Fibroblast of skin of right biceps (primary cell): ENCODE results near the gene CHST8.

Source experiments
- DNase-seq: peaks from one replicate; pipeline ENCODE4 v3.0.0-alpha.2; 2013

The CHST8 gene

DNA sequence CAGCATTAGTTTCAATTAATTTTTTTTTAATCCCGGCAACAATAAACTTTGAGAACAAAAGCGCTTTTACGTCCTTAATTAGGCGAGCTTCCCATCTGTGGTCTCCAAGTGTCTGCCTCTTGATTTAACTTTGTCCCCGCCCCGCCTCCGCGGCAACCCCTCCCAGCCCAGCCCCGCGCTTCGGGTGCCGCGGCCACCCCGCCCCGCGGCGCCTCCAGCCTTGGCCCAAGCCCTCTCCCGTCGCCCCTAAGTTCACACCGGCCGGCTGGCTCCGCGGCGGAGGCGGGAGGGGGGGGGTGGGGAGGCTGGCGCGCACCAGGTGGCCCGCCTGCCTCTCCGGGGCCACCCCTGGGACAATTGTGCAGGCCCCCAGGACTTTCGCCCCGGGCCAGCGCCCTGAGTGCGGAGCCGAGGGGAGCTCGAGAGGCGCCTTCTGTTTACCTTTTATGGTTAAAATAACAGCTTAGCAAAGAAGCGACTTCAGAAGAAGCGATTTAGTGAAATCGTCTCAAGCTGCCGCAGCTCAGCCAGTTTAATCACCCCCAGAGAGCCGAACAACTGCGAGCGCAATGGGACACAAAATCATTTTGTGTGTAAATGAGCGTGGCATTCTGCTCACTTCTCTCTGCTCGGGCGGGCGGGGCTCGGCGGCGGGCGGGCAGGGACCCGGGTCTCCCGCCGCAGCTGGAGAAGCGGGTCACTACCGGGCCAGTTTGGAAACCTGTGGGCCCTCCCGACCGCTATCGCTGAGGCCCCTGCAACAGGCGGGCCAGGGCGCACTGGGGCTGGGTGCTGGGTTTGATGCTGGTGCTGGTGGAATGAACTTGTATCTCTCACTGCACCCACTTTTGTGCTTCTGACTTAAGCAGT lies 176.3 kb downstream of the CHST8 start:
- peak; percentile 70 for DNase-seq

DNA sequence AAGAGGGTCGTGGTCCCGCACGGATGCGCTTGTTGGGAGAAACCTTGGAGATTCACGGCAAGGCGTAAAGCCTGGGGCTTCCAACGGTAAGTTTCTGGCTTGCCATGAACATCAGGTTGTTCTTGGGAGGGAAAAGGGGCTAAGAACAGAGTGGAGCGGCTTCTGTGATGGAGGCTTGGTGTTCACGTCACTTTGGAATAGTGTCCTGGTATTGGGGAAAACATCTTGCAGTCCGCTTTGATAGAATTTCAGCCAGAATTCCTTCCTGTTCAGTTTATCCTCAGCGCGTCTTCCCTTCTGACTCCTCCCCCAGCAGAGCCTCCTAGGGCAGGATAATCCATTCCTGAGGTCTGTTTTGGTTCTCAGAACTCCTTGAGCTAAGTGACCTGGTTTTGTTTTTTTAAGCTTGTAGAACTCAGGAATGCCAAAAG lies 176.9 kb downstream of the CHST8 start:
- peak; percentile 64 for DNase-seq

DNA sequence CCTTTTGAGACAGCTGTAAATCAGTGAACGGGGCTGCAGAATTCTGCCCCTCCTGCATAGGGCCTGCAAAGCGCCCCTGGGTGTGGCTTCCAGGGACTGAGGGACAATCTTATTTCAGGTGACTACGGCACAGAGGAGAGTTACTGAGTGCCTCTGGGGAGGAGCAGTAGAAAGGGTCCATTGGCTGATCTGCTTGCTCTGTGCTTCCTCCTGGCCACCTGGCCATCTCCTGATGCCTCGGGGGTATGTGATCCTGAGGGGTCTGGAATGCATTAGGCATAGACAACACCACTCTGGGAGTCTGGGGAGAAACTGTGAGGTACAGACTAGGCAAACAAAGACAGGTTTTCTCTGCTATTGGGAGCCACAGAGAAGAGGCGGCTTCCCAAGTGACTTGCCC lies 177.7 kb downstream of the CHST8 start:
- DNase-seq = no peak

DNA sequence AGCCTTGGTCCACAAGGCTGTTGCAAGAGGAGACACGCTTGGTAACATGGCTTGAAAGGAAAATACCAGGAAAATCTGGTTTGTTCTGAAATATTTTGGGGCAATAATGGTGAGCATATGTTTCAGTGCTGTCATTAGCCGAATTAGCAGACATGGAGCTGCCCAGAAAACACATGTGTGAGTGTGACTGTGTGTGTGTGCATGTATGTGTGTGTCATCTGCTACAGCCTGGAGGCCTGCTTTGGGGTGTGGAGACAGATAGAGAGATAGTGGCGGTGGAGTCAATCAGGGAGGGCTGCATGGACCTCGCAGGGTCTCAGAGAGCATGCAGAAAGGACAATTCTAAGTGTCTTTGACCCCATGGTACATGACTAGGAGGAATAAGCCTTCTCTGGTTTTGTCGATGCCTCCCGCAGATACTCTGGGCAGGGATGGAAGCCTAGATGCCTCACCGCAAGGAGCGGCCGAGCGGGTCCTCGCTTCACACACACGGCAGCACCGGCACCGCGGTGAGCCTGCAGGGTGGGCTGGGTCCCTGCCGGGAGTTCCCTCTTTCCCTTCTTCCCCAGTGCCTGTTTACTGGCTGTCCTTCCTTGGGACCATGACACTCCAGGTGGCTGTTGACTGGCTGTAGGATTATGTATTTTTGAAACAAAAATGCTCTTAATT lies 178.4 kb downstream of the CHST8 start:
- DNase-seq = no peak

DNA sequence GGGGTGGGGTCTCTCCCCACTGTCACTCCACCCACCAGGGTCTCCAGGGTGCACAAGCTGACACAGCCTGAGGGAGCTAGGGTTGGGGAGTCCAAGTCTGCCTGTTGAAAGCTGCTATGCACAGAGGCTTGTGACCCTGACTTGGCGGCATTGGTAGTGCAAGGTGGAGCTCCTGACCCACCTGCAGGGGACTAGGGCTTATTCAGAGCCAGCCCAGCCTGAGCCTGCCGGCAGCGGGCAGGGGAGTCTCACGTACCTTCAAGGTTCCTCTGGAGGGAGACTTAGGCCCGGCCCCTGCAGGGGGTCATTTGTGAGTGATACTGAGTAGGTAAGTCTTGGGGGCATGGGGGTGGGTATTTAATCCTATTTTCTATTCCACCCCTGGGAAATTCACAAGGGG lies 179.7 kb downstream of the CHST8 start:
- no peak for DNase-seq

DNA sequence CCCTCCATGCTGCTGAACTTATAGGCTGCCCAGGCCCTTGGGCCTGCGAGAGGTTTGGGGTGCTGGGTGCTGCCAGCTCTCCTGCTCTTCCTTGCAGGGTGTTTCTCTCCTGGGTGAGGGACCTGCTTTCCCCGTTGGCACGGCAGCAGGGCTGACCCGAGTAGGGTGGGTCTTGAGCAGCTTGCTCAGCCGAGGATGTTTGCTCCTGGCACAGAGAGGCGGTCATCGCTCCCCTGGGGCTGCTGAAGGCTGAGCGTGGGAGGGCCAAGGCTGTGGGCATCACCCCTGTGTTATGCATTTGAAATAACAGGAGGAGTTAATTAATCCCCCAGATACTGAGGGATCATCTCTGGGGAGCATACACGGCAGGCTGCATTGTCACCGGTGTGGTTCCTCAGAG lies 180.2 kb downstream of the CHST8 start:
- no peak for DNase-seq

DNA sequence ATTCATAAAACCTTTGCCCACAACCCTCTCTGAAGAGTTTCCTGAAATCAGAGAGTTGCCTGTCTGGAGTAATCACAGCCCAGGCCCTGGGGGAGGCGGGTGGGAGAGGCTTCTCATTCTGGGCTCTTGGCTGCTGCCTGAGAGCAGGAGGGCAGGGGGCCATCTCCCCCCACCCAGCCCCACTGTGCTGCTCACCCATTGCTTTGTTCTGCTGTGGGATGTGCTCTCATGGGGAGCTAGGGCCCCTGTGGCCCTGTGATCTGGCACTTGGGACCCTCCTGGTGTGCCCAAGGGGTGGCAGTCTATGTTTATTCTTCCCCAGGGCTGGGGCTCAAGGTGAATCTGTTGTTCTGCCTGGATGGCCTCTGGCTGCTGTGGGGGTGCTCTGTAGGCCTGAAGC lies 181.0 kb downstream of the CHST8 start:
- no peak for DNase-seq

DNA sequence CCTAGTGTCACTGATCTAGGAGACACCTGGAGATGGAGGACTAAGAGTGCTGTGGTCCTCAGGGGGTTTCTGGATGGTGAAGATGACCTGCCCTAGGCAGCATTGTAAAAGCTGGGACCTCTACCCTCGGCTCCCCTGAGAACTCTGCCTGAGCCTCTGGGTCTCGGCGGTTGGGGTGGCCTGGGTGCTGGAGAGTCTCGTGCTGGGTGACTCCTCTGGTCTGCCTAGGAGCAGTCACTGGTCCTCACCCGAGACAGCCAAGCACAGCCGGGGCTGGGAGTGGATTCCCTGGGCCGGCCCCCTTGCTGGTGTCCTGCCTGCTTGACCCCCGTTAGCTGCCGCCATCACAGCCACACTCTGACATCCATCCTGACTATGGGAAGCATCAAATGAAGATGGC lies 181.6 kb downstream of the CHST8 start:
- DNase-seq = no peak

DNA sequence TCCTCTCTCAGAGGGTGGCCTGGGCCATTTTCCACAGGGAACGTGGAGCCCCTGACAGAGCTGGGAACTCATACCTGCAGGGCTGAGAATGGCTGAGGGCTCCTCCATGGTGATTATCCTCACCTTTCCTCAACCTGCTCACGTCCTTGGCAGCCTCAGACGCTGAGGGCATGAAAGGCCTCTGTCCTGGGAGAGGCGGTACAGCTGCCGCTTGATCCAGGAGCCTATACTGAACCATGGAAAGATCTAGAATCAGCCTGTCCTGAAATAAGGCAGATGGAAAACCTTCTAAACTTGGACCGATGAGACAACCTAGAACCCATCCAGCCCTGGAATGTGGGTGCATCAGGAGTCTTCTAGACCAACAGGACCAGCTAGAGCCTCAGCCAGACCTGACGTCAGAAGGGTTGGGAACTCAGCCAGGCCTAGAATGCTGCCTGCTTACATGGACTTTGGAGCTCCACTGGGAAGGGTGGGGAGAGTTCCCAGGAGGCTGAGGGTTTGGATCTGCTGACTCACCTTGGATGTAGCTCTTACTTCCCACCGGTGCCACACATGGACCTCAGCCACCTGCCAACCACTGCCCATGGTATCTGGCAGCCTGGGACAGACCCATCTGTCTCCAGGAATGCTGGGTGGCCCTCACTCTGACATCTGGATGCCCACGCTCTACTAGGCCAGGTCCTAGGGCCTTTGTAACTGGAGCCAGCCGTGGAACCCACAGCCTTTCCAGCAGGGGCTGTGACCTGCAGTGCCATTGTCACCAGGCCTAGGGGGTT lies 182.5 kb downstream of the CHST8 start:
- DNase-seq = peak; percentile 78

DNA sequence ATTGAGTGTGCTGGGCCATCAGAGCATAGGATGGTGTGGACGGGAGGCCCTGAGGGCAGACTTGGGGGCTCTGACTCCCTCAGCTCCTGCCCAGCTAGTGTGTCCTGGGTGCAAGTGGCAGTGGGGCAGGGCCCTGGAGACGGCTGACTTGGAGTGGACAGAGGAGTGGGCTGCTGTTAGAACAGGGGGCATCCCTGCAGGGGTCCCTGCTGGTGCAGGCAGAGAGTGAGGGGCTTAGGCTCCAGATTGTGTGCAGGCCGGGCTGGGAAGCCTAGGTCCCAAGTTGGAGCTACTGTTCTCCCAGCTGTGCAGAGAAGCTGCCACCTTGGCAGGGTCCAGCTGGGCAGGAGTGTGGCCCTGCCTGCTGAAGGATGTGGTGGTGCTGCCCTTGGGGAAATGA lies 183.6 kb downstream of the CHST8 start:
- no peak for DNase-seq

DNA sequence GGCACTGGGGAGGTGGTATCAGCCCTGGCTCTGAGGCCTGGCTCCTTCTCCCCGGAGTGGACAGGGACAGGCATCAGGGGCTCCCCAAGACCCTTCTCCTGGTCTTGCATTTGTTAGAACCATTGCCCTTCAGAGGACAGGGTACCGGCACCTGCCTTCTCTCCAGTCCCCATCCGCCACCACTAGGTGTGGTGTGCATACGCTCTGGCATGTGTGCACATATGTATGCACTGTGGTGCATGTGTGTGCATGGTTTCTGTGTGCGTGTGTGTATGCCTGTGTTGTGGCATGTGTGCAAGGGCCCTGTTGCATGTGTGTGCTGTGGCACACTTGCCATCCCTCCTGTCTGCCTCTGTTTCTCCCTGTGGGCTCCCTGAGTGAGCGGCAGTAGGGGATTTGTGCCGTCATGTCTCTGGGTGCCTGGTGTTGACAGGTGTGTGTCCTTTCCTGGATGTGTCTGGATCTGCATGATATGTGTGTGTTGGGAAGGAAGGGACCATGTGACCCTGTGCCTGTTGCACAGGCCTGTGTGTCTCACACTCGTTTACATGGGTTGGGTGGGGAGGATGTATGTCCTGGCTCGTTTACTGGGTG lies 184.2 kb downstream of the CHST8 start:
- DNase-seq = no peak

DNA sequence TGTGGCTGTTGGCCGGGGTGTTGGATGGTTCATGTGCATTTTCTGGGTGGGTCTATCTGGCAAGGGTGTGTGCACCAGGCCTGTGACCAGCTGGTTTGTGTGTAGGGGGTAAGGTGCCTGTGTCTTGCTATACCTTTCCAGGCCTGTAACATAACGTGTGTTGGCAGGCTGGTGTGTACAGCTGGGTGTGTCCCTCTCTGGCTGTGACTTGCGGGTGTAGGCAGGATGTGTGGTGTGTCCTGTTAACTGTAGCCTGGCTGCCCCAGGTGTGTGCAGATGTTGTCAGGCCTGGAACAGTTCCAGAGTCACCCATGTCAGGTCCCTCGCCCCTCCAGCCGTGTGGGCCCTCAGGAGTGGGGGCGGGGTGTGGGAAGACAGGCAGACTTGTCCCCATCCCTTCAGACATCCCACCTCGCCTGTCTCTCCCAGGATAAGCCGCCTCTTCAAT lies 184.7 kb downstream of the CHST8 start:
- DNase-seq = no peak

DNA sequence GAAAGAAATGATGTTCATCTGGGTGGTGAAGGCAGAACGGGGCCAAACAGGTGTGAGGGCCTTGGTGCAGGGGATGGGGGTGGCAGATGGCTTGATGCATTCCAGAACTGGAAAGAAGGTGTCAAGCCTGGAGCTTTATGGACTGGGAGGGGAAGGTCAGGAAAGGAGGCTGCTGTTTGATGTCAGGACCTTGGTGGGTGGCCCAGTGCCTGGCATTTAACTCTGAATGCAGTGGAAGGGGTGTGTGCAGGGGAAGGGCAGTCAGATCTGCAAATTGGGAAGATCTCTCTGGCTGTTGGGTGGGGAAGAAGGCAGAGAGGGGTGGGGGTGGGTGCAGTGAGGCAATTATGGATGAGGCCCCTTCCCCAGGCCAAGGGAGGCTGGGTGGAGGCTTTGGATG lies 186.6 kb downstream of the CHST8 start:
- DNase-seq = no peak

DNA sequence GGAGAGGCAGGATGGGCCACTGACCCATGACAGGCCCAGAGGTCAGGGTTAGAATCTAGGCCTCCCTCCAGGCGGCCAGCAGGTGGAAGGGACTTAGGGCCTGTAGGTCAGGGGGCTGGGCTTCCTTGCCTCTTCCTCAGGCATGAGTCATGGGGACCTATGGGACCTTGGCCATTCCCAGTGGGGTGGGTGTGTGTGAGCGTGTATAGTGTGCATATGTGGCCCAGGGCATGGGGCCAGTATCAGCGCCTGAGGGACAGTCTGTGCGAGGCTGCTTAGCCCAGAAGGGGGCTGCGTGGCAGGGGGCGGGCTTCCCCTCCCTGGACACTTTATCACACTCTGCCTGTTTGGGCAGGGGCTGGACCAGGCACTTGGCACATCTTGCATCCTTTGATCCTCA lies 188.2 kb downstream of the CHST8 start:
- peak; percentile 27 for DNase-seq

DNA sequence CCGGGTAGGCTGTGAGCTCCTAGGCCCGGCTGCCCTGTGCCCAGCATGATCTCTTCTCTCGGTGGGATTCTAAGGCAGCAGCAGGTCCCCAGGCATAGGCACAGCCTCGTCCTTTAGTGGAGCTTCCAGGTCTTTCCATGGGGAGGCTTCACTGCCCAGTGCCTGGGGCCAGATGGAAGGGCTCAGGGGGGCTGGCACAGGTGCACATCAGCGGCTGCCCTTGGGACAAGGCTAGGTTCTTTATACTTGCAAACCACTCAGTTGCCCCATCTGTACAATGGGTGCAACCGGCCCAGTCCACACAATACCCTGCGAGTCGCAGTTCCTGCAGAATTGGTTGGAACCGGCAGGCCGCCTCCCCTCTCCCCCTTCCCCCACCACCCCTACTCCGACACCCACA lies 189.1 kb downstream of the CHST8 start:
- DNase-seq = no peak

DNA sequence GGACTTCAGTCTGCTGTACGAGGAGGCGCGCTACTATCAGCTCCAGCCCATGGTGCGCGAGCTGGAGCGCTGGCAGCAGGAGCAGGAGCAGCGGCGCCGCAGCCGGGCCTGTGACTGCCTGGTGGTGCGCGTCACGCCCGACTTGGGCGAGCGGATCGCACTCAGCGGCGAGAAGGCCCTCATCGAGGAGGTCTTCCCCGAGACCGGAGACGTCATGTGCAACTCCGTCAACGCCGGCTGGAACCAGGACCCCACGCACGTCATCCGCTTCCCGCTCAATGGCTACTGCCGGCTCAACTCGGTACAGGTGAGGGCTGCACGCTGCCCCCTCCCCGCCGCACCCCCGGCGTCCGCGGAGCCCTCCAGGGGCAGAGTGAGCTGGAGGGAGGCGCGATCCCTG lies 189.5 kb downstream of the CHST8 start:
- DNase-seq = no peak

DNA sequence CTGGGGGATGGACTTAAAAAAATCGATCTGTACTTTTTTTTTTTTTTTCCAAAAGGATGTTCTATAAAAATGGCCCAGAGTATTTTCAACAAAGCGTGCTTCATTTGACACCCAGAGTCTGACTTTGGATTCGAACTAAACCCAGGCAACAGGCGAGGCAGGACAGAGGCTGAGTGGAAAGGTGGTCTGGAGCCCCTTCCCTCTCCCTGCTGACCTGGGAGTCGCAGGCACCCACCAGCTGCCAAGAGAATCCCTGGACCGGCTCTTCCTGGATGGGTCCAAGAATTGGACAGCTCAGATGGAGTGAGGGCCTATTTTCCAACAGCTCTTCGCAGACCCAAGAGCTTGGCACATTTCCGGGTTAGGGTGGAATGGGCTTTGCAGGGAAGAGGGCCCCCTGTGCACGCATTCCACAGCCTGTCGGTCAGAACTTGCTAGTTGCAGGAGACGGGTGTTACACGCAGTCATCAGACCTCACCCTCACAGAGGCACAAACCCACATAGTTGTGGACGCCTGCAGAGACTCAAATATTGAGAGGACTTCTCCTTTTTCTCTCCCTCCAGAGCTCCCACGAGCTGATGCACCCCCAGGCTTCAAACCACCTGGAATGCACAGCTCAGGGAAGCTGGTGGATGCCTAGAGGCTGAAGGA lies 190.1 kb downstream of the CHST8 start:
- DNase-seq = peak; percentile 25

DNA sequence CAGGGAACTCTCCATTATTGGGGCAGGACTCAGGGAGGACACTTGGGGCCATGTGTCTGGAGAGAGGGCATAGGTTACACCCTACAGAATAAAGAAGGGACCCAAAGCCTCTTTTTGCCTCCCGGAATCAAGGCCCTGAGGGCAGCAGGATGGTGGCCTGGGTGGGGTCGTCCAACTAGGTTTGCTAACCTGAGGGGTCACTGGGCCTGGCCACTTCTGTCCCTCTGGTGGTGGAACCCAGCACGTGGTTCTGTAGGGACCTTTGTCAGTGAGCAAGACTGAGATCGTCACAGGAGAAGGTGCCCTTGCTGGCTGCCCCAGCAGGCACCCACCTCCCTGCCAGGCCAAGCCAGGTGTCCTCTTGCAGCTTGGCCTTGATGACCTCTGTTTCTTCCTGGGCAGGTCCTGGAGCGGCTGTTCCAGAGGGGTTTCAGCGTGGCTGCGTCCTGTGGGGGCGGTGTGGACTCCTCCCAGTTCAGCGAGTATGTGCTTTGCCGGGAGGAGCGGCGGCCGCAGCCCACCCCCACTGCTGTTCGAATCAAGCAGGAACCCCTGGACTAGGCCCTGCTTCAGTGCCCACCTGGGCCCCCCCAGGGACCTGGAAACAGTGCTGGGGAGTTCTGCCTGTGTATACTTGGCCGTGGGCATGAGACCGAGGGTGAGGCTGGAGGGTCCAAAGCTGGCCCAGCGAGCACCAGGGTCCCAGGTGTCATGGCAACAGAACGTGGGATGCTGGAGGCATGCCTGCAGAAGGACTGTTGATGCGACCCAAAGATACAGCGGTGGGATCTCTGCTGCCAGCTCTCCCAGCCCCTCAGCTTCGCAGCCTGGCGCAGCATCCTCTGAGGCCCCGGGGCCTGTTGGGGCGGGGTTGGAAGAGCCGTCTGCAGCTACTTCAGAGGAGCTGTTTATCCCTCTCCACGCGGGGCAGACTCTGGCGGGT lies 190.9 kb downstream of the CHST8 start:
- no peak for DNase-seq

DNA sequence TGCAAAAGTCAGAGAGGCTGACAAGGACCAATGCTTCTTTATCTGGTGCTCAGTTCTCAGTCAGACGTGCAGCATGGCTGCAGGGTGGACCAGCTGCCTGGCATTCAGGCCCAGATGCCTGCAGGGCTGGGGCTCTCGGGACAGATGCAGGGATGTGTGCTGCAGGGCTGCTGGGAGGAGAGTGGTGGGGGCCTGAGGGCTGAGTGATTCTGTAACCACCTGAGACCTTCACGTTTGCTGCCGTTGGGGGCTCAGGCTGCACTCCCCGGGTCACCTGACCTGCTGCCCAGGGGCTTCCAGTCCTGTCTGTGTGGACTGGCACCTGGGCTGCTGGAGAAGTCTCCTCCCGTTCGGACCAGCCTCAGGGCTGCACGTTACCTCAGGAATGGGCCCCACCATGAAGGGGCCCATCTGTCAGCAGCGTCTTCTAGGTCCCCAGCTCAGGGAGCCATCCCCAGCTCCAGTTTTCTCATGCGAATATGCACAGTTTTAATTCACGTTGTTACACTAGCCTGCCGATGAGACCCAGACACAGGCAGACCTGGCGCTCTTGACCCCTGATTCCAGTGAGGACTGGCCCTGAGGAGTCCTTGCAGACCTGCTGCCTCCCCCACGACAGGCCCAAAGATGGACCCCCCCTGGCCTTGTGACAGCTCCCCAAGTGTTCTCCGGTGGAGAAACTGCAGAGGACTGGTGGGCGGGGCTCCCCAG lies 191.8 kb downstream of the CHST8 start:
- DNase-seq = no peak
